NCI-H2171 (cell line): ENCODE data around the gene C3orf49.
A peak's percentile ranks its signal among the peaks of the same experiment; 100 is the strongest.

Source experiments
- DNase-seq: peaks from one replicate; lab custom pipeline; 2025; lab: John Stamatoyannopoulos, UW

Gene C3orf49

DNA sequence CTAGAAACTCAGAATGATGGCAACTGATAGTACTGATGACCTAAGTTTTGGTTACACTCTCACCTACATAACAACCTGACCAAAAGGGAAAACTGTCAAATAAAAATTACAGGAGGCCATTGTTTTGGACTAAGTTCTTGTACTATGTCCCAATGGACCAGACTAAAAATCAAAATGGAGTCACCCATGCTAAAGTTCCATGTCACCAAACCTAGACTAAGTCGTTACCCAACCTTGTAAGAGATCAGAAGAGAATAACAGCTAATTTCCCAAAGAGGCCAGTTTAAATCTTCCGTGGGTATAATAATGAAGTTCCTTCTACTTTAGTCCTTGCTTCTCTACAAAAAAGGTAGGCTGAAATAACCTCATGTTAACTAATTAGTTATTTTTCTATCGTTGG is 32.2 kb downstream of the C3orf49 start:
- no peak for DNase-seq

DNA sequence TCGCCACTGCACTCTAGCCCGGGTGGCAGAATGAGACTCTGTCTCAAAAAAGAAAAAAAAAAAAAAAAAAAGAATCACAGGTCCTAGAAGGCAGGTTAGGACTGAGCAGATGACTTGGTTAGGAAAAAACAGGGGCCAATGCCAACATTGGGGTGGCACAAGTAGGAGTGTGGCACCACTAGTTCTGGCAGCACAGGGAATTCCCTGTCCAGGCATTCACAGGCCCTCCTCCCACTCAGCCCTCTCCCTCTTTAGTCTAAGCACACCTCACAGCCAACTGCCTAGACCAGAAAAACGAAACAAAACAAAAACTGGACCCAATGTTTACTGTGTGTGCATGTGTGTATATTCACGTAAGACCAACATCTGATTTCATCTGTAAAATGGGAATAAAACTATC is 34.0 kb downstream of the C3orf49 start:
- DNase-seq = no peak

DNA sequence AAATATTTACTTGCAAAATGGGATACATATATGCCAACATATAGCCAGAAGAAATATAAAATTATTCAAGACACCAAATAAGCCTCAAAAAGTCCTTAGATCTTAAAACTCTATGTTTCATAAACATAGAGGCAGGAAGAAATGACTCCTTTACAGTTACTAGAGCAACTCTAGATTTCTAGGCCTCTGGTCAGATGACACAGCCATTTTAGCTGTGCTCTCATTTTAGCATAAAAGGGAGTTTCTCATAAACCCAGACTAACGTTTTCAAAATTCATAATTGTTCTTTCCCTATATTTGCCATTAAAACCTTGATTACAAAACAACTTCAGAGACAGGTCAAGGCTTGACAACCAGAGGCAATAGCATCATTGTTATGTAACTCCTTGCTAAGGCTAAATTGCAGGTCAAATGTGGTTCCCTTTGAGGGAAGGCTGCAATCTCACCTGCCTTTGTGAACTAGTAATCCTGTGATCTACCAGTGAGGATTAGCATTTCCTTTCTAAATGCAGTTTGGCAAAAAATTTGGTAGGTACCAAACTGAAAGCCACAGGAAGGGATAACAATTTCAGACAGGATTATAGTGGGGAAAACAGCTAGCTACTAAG is 36.3 kb downstream of the C3orf49 start:
- no peak for DNase-seq

GRCh38 chr3:63857311-63857710 is 38.2 kb downstream of the C3orf49 start:
- no peak for DNase-seq

GRCh38 chr3:63860776-63861175 is 41.7 kb downstream of the C3orf49 start:
- DNase-seq = no peak

DNA sequence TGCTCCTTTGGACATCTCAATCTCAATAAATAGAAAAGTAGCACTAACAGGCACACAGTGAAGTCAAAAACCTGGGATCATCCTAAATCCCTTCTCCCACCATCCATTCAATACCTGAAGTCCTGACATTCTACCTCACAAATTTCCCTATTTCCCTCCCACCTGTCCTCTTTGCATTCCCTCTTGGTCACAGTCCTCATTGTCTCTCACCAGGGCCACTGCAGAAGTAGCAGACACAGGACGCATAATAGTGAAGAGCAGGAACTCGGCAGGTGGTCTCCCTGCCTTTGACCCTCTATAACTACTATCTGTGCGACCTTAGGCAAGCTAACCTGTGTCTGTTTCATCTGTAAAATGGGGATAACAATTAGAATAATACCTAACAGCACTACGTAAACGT is 42.2 kb downstream of the C3orf49 start:
- no peak for DNase-seq

DNA sequence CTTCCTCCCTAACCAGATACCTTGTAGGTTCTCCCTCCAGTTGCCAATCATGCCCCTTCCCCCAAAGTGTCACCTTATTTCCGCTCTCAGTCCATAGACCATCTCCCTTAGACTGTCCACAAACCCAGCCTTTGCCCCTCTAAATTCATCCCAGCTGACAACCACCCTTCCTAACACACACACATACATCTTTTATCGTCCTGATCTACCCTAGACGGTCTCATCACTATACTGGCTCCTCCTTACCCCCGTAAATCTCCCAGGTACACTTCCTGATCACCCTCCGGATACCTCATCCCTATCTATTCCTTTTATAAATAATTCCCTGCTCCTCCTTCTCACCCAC is 43.7 kb downstream of the C3orf49 start:
- DNase-seq = no peak

GRCh38 chr3:63863150-63864007 is 44.3 kb downstream of the C3orf49 start, which contains the start of the genes ATXN7 and THOC7:
Gene ATXN7 (plus strand): TSS chr3:63863867. CDS start chr3:63912599, 48,732 bp downstream.
Gene THOC7 (minus strand): TSS chr3:63863805. CDS start chr3:63863790, 15 bp downstream.
- DNase-seq = peak; percentile 25

DNA sequence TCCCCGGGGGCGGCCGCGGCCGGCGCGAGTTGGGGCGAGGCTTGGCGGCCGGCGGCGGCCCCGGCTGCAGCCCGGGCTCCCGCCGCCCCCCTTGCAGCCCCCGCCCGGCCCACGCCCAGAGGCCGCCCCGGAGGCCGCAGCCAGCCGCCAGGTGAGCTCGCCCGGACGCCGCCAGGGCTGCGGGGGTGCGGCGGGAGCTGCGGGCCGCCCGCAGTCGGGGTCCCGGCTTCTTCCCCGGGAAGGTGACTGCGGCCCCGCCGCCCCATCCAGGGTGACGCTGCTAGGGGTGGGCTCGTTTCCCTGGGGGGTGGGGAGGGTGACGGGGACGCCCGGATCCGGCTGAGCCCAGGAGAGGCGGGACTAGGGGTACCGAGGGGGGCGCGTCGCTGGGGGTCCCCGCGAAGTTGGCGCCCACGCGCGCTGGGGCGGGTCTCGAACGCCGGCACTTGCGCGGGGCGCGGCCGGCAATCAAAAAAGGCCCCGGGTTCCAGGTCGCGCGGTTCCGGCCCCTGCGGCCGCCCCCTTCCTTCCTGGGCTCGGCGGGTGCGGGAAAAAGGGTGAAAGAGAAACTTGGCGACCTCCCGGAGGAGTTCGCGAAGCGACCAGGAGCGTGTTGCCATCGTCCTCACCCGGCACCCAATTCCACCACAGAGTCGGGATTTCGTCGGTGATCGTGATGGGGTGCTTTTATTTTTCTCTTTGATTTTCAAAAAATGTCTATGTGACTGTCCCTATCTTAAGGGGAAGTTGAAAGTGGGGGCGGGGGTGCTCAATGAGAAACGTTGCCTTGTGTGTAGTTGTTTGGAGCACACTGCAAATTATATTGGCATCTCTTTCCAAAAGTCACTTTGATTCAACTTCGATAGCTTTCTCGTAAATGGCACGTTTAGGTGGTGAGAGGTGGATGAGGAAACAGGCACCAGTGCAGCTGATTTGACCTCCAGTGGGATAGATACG is 45.2 kb downstream of the C3orf49 start:
- DNase-seq = no peak

- no peak for DNase-seq
These were observed 45.8 kb downstream of the C3orf49 start for GRCh38 chr3:63864965-63865327.

GRCh38 chr3:63867225-63867624 is 48.1 kb downstream of the C3orf49 start:
- DNase-seq = no peak

GRCh38 chr3:63869940-63870614 is 51.0 kb downstream of the C3orf49 start:
- DNase-seq = no peak

GRCh38 chr3:63870615-63871005 is 51.5 kb downstream of the C3orf49 start:
- no peak for DNase-seq

DNA sequence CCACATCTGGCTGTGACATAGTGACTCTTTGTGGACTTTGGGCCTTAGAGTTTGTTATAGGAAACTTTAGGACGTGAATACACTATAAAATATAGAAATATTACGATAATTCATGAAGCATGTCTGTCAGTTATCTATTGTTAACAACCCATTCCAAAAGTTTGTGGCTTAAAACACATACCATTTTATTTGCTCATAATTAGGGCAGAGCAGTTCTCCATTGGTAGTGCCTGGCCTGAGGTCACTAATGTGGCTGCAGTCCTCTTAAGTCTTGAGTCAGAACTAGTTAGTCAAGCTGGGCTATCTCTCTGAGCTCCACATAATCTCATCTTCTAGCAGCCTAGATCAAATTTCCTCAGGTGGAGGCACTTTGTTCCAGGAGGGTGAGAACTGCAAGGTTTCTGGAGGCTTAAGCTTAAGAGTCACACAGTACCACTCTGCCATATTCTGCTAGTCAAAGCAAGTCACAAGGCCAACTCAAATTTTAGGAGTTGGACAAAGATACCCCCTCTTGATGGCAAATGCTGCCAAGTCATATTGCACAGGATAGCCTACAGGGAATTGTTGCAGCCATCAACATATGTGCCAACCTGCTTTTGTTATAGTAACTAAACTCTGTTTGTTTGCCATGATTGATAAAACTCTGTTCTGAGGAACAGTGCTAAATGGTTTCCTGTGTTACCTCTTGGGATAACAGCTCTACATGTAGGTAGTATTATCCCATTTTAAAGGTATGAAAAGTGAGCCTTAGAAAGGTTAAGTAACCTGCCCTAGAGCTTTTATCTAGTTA is 53.2 kb downstream of the C3orf49 start:
- DNase-seq = no peak

GRCh38 chr3:63874769-63875168 is 55.7 kb downstream of the C3orf49 start:
- no peak for DNase-seq

- no peak for DNase-seq
These were observed 56.4 kb downstream of the C3orf49 start for GRCh38 chr3:63875510-63875909.

DNA sequence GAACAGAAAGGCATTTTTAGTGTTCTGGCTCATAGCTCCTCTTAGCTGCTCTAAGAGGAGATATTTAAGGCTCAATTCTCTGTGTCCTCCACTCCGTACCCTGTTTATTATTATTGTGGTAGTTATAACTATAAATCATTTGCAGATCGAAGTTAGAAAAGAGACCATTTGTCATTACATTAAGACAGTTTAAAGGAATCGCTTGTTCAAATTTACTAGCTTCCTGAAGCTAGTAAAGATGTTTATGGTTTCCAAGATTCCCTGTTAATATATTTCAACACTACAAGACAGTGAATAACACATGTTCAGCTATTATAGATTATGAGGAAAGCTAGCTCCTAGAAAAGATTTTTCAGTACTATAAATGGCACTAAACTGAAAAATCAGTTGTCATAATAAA is 57.2 kb downstream of the C3orf49 start:
- DNase-seq = no peak

DNA sequence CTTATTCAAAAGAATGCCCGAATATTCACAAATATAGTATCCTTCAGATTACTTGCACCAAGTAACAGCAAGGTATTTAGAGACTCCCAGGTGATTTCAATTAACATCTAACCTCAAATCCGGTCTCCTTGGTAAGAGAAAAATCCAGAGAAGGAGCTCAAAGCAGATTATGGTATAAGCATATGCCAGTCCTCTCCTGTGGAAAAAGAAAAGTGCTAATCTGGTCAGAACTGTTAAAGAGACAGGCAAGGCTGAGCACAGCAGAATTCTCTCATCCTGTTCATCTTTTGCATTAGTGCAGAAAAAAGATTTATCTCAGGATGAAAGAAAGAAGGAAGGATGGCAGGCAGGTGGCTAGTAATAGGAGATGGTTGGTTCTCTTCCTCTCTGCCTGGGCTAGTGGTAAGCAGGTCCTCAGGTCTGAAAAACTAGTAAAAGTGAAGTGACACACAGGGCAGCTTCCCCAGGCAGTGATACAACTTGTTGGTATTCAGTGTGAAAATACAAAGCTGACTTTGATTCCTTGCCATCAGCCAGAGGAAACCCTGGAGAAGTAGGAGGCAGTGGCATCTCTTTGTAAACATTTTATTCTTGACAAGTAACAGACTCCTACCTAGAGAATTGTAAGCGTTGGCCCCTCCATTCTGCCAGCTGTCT is 58.8 kb downstream of the C3orf49 start:
- no peak for DNase-seq

- no peak for DNase-seq
These were observed 59.4 kb downstream of the C3orf49 start for GRCh38 chr3:63878394-63879060.

GRCh38 chr3:63880653-63881052 is 61.6 kb downstream of the C3orf49 start:
- DNase-seq = no peak
